ENCODE results near the gene FDCSP.
"Not testable (repeated sequence)": the region's sequence is repeated elsewhere in the genome, so short reads cannot be mapped to it uniquely, and the experiment has no call there.

GRCh38 chr4:70242297-70242696, 16.4 kb downstream of the FDCSP start, which contains the start of gene CSN3:
- not testable (repeated sequence) for TF ChIP-seq CTCF, POLR2A (IDR thresholded peaks at IDR 0.05)
